GM21723 (cell line): ENCODE results near the gene C9orf50.

Experiments used
- ATAC-seq: cut with Tn5 transposase; IDR thresholded peaks from one replicate; pipeline ENCODE4 v1.9.1; 2021; ENCODE audit warnings: mild to moderate bottlenecking, moderate library complexity; ENCODE audit not compliant: unreplicated experiment

Gene C9orf50

GRCh38 chr9:129573977-129574376, 46.9 kb downstream of the C9orf50 start:
- no peak for ATAC-seq

GRCh38 chr9:129572517-129572916, 48.4 kb downstream of the C9orf50 start:
- no peak for ATAC-seq

GRCh38 chr9:129572052-129572425, 48.9 kb downstream of the C9orf50 start:
- no peak for ATAC-seq

GRCh38 chr9:129571298-129572051, 49.4 kb downstream of the C9orf50 start:
- no peak for ATAC-seq

GRCh38 chr9:129570450-129571297, 50.2 kb downstream of the C9orf50 start:
- ATAC-seq = no peak

GRCh38 chr9:129569502-129570449, 51.1 kb downstream of the C9orf50 start:
- no peak for ATAC-seq

GRCh38 chr9:129568560-129569501, 52.1 kb downstream of the C9orf50 start:
- ATAC-seq = no peak

- ATAC-seq = no peak
These were observed 52.9 kb downstream of the C9orf50 start for GRCh38 chr9:129567842-129568559.

GRCh38 chr9:129567329-129567728, 53.6 kb downstream of the C9orf50 start:
- ATAC-seq = no peak

GRCh38 chr9:129566563-129567266, 54.2 kb downstream of the C9orf50 start:
- no peak for ATAC-seq

GRCh38 chr9:129562917-129563316, 58.0 kb downstream of the C9orf50 start:
- ATAC-seq = no peak

GRCh38 chr9:129562514-129562913, 58.4 kb downstream of the C9orf50 start:
- no peak for ATAC-seq
